CD4-positive, alpha-beta T cell treated with Interleukin-4 for 1 hour (primary cell): ENCODE measurements around the gene PLEKHA6.

Source experiments
- DNase-seq, 2 donors: peaks; one replicate each; pipeline ENCODE4 v3.0.0-alpha.2; 2020 to 2022

PLEKHA6 gene

DNA sequence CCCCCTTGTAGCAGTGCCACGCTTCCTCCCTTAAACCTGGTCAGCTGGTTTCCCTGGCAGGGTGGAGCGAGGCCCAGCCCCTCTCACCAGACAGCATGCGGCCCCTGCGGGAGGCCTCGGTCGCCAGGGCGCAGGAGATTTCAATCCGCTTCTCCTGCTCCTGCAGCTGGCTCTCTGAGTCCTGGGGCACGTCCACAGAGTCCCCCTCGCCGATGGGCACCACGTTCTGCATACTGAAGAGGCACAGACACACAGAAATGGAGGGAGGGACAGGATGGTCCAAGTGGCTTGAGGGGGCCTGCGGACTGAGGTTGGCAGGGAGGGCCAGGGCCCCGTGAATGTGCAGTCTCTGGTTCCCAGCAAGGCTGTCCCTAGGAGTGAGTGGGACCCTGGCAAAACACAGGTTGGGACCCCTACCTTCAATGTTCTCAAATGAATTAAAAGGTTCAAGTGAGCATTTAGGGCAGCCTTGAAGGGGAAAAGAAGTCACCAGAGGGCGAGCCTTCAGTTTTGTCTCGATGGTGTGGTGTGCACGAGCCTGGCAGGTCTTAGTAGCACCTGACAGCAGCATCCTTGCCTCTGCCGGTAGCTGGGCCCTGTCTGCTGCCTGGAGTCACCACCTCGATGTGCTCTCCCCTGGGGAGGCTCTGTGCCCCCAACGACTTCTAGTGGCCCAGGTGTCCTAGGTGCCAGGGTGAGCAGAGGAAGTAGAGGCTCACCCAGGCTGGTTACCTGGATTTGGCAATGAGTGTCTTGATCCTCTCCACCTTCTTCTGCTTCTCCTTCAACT is 131.5 kb downstream of the PLEKHA6 start:
- no peak for DNase-seq

DNA sequence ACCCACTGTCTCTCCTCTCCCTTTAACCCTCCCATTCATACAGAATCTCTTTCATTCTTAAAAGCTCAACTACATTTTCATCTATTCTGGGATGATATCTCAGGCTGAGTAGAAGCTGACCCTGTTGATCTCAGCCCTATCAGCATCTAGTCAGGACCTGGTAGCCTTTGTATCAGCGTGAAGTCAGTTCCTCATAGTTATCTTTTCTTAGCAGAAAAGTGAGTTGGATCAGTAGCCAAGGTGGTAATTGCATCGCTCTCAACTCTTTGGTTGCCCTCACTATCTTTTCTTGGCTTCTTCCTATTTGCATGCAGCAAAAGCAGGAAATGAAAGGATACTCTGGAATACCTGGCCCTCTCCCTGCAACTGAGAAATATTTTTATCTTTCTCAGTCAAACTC is 132.4 kb downstream of the PLEKHA6 start:
- DNase-seq, result no peak

DNA sequence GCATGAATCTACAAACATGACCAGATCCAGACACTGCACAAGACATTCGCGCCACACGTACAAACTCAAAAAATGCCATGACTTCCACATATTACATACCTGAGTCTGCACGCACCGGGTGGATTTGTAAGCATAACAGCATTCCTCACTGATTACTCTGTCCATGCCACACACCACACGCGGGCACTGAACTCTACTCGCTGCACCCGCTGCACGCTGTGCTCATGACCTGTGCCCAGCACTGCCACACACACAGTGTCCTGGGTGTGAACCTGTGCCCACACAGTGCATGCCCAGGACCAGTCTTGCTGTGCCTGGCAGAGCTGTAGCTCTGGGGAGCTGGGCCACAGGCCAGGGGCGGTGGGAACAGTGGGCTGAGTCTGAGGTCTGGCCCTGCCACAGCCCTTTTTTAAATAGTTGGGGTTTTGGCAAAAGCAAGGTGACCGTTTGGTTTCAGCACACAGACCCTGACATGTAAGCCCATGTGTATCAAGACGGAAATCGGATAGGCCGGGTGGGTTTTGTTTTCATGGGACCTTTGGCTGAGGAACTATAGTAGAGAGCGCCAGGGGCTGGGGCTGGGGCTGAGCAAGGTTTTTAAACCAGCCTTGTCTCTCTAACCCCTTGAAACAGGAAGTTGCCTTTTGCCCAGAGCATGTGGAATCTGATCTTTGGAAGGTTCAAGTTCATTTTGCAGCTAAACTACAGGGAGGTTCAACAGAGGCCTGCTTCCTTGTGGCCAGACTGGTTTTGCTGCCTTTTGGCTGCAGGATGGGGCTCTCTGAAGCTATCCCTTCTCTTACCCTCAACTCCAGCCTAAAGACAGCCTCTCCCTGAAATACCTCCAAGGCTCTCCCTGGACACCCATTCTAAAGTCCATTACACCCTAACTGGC is 133.6 kb downstream of the PLEKHA6 start:
- DNase-seq, result no peak

DNA sequence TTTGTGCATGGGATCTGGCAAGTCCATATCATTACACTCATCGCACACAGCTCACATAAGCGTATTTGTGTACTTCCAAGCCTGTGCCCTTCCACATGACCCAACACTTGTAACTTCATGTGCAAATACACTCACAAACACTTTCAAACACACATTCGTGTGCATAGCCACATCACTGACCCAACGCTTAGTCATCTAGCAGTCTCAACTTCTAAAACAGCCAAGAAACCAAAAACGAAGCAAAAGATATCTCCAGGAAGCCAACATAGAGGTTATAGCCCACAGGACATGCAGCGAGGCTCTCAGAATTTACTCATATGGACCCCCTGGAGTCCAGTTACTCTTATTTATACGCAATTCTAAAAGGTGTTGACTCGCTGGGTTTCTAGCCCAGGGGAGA is 135.1 kb downstream of the PLEKHA6 start:
- no peak for DNase-seq

DNA sequence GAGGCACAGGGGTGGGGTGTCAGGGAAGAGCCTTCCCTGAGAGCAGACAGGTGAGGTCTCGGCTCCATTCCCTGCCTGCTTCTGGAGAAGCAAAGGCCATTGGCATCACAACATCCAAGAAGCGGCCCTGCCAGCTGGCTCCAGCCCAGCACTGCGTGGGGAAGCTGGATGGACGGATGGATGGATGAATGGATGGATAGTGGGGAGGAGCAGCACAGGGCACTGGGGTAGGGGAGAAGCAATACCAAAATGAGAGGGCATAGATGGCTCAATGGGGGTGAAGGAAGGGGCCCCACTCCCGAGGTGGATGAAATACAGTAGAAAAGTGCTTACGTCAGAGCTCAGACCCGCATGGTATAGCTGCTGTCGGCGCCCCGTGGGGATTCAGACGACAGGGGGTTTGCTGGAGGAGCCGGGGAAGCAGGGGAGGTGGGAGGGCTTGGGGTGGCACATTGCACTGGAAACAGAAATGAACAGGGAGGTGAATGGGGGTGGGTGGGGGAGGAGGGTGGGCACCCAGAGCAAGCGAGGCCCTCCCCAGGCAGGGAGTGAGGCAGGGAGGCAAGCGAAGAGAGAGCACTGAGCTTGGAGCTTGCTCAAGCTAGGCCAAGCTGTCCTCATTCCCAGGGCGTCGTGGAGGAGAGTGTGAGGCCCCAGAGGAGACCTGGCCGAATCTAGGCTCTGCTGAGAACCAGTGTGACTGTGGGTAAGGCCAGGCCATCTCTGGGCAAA is 136.4 kb downstream of the PLEKHA6 start:
- no peak for DNase-seq

DNA sequence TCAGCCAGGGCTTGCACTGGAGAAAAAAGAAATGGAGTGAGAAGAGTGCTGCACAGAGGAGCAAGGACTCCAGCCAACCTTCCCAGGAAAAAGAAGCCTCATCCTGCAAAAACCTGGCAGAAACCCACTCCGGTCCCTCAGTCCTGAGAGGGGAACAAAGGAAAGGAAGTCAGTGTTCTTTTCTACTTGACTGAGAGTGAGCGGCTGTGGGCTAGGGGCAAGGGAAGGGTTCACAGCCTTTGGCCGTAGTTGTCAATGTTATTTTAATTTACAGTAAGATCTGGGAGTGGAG is 137.0 kb downstream of the PLEKHA6 start:
- DNase-seq, result no peak

DNA sequence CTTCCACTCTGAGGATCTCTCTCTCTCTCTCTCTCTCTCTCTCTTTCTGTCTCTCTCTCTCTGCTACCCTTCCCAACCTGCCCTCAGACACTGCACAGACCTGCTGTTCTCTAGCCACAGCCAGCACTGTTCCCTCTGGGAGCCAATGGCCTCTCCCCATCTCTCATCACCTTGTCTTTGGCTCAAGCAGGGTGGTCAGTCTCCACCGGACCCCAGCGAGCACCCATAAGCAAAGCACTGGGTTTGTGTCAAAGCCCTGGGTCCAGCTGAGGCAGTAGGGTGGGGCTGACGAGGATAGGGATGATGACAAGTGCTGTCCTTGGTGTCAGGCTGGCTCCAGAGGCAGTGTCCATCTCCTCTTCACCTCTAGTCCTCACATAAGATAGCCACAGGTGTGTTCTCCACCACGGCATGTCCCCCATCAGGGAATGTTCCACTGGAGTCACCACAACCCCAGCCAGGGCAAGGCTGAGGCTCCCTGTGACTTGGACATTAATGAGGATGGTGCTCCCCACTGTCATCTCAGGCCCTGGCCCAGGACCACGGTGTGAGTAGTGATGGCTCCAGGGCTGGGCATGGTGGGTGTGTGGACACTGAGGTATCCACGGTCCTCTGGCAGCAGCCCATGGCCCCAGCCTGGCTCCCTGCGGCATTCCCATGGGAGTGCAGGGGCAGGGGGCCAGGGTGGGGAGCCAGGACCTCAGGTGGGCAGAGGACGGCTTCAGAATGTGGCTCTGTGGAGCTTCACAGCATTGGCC is 137.5 kb downstream of the PLEKHA6 start:
- no peak for DNase-seq

DNA sequence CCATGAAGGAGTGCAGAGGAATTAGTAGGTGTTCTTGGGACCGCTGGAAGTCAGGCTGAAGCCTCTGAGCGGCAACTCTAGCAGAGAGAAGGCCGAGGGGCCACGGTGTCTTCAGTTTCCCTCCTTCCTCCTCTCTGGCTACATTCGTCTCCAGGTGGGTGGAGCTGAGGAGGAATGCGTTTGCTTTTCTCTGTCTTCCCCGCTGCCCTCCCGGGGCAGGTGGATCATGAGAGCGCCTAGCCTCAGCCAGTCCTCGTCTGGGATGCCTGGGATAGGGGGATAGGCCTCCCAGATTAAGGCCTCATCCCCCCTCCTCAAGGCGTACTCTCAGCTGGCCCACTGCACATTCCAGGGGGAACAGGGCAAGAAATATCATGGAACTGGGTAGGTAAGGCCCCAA is 138.5 kb downstream of the PLEKHA6 start:
- no peak for DNase-seq

DNA sequence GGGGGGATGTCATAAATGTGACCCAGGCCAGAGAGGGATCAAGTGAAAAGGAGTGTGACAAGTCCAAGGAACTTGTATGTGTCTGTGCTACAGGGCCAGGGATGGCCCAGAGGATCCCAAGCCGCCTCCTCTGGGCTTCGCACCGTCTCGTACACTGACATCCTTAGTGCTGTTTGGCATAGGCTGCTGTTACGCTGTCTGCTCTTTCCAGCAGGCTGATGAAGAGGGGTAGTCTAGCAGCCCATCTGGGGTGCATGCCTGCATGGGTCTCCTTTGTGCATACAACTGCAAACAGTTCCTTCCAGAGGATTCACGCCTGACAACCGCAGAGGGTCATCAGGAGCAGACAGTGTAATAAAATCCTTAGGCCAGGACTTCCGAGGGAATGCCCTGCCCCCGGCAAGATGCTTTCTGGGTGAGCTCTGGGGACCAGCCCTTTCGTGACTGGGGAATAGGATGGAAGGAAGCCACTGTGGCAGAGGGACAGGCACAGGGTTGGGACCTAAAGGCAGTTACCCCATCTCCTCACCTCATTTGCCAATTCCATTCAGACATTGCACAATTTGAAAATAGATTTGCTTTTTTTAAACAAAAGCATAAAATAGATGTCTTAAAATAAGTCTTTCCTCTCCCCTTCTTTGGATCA is 139.6 kb downstream of the PLEKHA6 start:
- DNase-seq, result no peak

DNA sequence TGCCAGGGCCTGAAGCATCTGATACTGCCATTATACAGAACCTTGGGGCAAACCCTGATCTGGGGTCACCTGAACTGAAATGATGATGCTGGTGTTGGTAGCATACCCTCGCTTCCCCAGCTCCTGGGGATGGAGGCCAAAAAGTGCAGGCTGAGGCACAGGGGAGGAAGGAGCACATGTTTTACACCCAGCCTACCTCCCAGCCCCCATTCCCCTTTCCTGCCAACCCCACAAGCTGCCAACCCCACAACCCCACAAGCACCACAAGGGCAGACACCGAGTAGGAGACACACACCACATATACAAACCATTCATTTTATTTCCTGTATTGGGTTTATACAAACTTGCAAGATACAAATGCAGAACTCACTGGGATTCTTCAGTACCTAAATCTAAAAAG is 141.2 kb downstream of the PLEKHA6 start:
- no peak for DNase-seq

DNA sequence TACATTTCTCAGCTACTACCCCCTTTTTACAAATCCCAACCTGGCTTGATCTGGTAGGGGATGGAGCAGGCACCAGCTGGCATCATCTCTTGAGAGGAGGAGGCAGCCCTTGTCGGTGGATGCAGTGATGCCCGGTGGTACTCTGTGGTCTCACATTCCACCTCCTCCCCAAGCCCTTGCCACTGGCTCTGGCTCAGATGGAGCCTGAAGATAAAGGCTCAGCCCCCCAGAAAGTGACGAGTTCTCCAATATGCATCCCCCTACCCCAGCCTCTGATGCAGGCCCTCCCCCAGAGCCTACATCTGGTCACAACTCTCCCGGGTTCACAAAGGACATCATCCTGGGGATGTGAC is 142.1 kb downstream of the PLEKHA6 start:
- DNase-seq, result no peak

DNA sequence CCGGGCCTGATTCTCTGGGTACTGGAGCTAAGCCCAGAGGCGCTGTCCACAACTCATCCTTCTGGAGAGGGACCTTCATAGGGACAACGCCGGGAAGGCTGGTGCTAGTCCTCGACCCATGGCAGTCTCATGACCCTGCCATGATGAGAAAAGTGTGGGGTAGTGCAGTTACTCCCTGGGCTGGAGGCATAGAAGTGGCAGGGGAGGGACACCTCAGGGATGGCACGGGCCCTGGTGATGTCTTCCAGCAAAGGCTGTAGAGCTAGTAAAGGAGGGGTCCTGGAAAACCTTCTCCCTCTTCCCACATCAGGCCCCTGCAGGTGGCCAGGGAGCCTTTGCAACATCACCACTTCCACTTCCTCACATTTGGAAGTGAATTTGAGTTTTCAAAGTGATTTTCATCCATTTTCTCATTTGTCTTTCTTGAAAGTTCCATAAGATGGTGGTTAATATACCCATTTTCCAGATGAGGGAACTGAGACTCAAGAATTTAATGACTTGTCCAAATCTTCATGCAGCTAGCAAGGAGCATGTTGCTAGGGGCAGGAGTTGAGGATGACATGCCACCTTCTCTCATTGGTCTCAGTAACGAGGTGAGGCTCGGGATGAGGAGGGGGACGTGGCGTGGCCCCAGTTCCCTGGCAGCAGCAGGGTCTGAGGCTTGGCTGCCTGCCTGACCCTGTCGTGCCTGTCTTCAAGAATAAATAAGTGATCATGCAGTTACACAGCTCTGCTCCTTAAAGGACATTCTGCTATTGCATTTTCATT is 142.7 kb downstream of the PLEKHA6 start:
- DNase-seq, result no peak

DNA sequence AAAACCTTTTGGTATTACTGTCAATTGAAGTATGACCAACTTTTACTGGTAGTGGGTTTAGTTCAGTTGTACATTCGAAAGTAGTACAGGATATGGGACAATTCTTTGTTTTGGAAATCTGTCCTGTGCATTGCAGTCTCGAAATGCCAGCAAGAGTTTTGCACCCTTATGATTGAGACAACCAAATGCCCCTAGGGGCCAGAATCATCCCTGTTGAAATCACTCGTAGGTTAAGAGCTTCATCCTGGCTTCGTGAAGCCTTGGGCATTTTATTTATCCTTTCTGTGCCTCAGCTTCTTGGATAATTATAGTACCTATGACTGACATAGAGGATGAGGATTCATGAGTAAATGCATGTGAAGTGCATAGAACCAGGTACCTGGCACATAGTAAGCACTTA is 143.5 kb downstream of the PLEKHA6 start:
- DNase-seq, result no peak

DNA sequence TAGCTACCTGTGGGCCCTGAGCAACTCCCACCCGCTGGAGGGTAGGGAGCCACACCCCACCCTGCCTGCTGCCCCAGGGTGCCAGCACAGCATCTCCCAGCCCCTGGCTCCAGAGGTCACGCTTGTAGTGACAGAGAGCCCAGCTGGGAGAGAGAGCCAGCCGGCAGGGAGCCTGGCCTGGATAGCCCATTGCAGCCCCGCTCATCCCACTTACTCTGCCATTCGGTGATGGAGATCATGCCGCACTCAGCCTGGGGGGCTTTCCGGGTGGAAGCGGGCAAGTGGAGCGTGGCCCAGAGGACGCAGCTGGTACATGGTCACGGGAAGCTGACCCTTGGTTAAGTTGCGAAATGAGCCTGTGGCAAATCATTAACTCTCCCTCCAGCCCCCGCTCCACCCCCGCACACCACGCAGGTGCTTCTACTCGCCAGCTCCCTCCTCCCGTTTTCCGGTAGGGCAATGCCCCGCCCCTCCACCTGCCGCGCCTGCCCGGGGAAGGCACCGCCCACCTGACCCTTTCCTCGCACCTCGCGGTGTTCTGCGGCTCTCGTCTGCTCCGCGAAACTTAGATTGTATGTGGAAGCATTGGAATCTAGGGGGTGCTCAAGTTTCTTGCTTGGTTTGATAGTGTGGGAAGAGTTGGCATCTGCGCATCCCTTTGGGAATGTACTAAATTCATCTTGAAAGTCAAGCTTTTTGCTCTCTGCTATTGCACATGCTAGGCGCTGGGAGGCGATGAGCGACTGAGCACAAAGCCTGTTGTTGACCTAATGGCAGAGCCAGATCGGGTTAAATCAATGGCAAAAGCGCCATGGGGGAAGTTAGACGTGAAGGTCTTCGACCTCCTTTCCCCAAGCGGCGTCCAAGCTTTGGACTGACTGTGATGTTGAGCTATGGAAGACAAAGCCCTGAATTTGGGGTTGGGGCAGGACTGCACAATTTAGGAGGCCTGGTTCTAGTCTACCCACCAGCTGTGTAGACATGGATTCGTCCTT is 145.8 kb downstream of the PLEKHA6 start, which contains the start of gene GOLT1A:
GOLT1A (minus strand) TSS at position 321 of the 995 bp plus-strand sequence; CDS start at position 239, 82 bp downstream.
- DNase-seq, result peak; percentile 24 to 29

DNA sequence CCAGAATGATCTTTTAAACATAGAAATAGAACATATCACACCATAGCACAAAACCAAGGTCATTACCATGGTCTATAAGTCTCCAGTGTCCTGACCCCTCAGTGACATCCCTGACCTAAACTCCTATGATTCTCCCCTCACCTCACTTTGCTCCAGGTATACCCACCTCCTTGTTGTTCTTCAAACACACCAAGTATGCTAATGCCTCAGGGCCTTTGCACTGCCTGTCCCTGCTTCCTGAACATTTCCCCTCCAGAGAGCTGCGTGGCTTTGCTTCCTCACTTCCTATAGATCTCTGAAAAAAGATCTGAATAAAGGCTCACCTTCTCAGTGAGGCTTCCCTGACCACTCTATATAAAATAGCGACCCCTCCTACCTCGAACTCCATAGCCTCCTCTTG is 147.0 kb downstream of the PLEKHA6 start:
- no peak for DNase-seq

DNA sequence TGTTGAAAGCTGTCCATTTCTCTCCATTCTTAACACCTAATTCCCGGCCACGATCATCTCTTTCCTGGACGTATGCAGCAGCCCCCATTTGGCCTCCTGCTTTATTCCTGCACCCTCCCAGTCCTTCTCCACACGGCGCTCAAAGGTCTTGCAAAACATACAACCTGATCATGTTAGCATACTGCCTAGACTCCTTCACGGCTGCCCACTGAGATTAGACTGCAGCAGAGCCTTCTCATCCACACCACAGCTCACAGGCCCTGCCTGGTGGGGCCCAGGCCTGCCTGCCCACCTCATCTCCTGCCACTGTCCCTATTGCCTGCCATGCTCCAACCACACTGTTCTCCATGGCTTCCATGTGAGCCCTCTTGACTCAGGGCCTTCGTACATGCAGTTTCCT is 148.7 kb downstream of the PLEKHA6 start:
- no peak for DNase-seq

DNA sequence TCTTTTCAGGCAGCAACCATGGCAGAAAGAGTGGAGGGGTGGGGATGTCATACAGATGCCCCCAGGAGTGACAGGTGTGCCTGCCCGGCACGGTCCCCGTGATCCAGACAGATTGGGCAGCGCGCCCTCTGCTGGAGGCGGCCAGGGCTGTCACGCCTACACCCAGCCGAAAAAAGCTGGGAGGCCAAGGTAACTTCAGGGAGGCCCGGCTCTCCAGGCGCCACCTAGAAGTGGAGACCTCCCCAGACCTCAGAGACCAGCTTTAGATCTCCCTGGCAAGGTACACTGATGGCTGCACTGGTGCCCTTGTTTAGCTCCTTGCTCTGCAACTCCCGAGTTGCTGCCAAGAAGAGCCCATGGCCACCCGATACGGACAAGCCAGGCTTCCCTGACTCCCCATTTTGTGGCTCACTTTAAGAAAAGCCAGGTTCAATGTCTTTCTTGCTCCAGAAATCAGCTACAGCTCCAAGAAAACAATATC is 152.6 kb downstream of the PLEKHA6 start:
- DNase-seq, result peak; percentile 57 to 62

DNA sequence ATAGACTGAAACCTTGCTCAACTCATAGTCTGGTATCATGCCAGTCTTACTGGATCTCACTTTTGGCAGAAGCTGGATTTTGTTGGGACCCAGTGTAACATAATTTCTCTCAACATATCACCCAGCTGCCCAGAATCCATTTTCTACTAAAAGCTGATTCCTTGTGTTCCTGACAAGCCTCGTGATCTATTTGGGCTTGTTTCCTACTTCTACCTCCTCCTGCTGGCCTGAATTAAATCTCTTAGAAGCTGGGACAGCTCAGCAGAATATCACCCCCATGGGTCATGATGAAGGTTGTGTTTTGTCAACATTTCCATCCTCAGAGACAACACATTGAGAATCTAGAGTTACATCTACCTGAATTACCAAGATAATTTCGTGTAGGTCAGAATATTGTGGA is 153.6 kb downstream of the PLEKHA6 start:
- no peak for DNase-seq

DNA sequence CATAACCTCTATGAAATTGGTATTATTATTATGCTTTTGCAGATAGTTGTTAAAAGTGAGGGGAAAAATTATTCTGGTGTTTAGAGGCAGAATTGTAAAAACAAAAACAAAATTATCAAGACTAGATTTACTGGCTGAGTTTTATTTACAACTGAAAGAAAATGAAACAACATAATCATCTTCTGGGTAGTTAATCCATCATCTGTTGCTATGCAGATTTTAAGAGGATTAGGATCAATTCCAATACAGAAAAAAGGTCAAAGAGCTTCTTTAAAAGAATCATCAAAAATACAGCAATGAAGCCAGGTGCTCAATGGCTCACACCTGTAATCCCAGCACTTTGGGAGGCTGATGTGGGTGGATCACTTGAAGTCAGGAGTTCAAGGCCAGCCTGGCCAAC is 154.2 kb downstream of the PLEKHA6 start:
- DNase-seq, result no peak

DNA sequence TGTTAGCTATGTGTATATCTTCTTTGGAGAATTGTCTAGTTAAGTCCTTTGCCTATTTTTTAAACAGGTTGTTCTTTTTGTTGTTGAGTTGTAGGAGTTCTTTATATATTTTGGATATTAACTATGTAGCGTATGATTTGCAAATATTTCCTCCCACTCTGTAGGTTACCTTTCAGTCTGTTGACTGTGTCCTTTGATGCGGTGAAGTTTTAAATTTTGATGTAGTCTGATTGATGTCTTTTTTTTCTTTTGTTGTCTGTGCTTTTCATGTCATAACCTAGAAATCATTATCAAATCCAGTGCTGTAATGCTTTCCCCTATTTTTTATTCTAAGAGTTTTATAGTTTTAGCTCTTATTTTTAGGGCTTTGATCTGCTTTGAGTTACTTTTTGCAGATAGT is 154.8 kb downstream of the PLEKHA6 start:
- no peak for DNase-seq
